Common myeloid progenitor, CD34-positive (primary cell): ENCODE results near the gene FOXP1.

Experiments used
- CTCF ChIA-PET: fragments of 350-600 bp; sonication (Branson Sonifier 250); formaldehyde crosslinking; loops from one replicate; lab custom pipeline; 2021; ENCODE audit warnings: antibody characterized with exemption; lab: Charles Lee
- POLR2A ChIA-PET: fragments of 350-600 bp; sonication (Branson Sonifier 250); formaldehyde crosslinking; loops from one replicate; lab custom pipeline; 2021; ENCODE audit warnings: antibody characterized with exemption; lab: Charles Lee
- DNase-seq, 3 donors: peaks; one replicate each; pipeline versions ENCODE4 v3.0.0 to v3.0.0-alpha.2; 2013
- H3K27ac ChIP-seq, 2 experiments: 1 replicate in 1 of 2; 2 replicates in 1 of 2; pipeline ENCODE4 v1.7.0; 2013; ENCODE audit warnings: inconsistent platforms in 2 of 2, low read length in 2 of 2, mild to moderate bottlenecking in 2 of 2, low read depth in 1 of 2, moderate library complexity in 1 of 2; ENCODE audit not compliant: severe bottlenecking in 2 of 2, insufficient read depth in 1 of 2, poor library complexity in 1 of 2
- H3K27me3 ChIP-seq, 5 experiments: replicated peaks in 2 of 5; 1 replicate in 3 of 5; 2 replicates in 2 of 5; pipeline versions ENCODE4 v1.6.1 to v1.7.0; 2013; ENCODE audit warnings: low read length in 4 of 5, mild to moderate bottlenecking in 2 of 5, moderate library complexity in 2 of 5, inconsistent platforms in 1 of 5; ENCODE audit not compliant: insufficient read depth in 5 of 5, control insufficient read depth in 4 of 5
- H3K36me3 ChIP-seq, 4 experiments: 1 replicate in 2 of 4; 2 replicates in 2 of 4; pipeline versions ENCODE4 v1.6.1 to v1.7.0; 2013; ENCODE audit warnings: low read length in 3 of 4, control low read depth in 1 of 4, mild to moderate bottlenecking in 1 of 4; ENCODE audit not compliant: control insufficient read depth in 4 of 4, insufficient read depth in 4 of 4
- H3K4me1 ChIP-seq, 4 experiments: 1 replicate in 3 of 4; 2 replicates in 1 of 4; pipeline versions ENCODE4 v1.6.1 to v1.7.1; 2013; ENCODE audit warnings: low read length in 3 of 4, mild to moderate bottlenecking in 3 of 4, control low read depth in 1 of 4, inconsistent platforms in 1 of 4, moderate library complexity in 1 of 4; ENCODE audit not compliant: control insufficient read depth in 4 of 4, insufficient read depth in 4 of 4; ENCODE audit errors: control extremely low read depth in 1 of 4
- H3K4me3 ChIP-seq, 7 experiments: 1 replicate in 4 of 7; 2 replicates in 3 of 7; pipeline versions ENCODE4 v1.5.1 to v1.7.0; 2013; ENCODE audit warnings: mild to moderate bottlenecking in 7 of 7, low read length in 6 of 7, moderate library complexity in 6 of 7, inconsistent platforms in 2 of 7, low read depth in 2 of 7, control low read depth in 1 of 7; ENCODE audit not compliant: insufficient read depth in 4 of 7, control insufficient read depth in 1 of 7; ENCODE audit errors: extremely low read depth in 1 of 7
- H3K9me3 ChIP-seq, 5 experiments: 1 replicate in 4 of 5; 2 replicates in 1 of 5; pipeline versions ENCODE4 v1.6.1 to v1.7.1; 2013; ENCODE audit warnings: low read length in 4 of 5, mild to moderate bottlenecking in 2 of 5, inconsistent platforms in 1 of 5, low read depth in 1 of 5, moderate library complexity in 1 of 5; ENCODE audit not compliant: control insufficient read depth in 4 of 5, insufficient read depth in 2 of 5; ENCODE audit errors: control extremely low read depth in 1 of 5
- WGBS: methylation state at CpG from one replicate; pipeline ENCODE4 v1.1.5; 2013; ENCODE audit not compliant: insufficient coverage; 5-methylcytosine and 5-hydroxymethylcytosine counted together

FOXP1 gene

DNA sequence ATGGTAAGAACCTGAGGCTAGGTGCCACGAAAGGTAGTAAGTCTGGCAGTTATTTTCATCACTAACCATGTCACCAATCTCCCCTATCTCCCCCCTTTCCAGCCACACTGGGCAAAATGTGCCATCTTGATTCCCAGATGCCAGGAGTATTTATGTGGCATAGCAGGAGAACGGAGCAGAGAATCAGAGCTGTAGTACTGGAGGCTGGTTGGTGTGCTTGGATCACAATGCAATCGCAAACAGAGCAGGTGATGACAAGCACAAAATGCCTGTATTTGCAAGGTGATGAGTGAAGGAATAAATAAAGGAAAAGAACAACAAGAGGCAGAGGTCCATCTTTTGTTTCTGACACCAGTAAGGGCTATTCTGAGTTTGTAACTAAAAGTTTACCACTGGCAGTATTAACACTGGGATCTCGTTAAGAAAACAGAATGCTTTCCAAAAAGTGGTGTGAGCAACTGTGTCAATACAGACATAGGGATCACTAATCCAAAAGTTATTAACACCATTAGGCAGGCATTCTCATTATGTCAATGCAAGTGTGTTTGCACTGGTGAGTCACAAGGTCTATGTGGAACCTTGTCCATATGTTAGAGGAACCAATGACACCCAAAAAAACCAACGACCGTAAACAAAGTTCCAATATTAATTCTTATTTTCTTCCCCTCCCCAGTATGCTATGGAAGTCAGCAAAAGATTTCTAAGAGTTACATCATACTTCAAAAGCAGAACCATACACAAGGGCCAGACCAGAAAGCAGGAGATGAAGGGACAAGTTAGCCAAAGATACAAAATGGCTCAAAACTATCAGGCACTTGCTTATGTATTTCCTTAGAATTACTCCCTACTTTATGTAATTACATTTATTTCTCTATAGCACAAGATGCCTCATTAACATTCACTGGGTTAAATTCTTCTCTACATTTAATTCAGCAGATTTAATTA, 556.6 kb downstream of the FOXP1 start:
- no peaks in the 10 kb centered on the region for H3K27me3 ChIP-seq
- CTCF ChIA-PET = interaction anchor here (0.9 kb wide), 1 partner anchor 11 kb away, joined by 3 read pairs; no protein-coding TSS in a partner anchor
- H3K36me3 ChIP-seq = peaks cover 17 to 58% (median 28%) of the 10 kb centered on the region in 4 experiments

DNA sequence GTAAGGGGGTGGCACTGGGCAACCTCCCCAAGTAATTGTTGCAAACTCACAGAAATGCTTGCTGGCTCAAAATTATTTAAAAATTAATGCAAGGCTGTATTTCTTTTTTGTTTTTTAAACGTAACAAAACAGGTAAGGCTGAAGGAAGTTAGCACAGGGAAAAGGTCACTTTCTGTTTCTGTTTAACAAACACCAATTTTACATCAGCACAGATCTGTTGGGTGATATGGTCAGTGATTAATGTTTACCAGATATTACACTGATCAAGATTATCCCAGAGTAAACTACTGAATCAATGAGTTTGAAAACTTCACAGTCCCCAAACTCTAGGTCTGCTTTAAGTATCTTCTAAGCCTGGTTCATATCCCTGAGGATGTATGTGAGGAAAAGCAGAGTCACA, 558.0 kb downstream of the FOXP1 start:
- no CpG with 5 or more reads among the region's 1 CpG for WGBS
- Histone ChIP-seq H3K4me3 (no peak overlapping the region), H3K27ac (no peak overlapping the region), H3K36me3 (peaks cover 14 to 51% (median 27%) of the 10 kb centered on the region in 4 experiments), H3K9me3 (peaks cover 0 to 5% (median 0%) of the 10 kb centered on the region in 5 experiments), H3K4me1 (no peaks in the 10 kb centered on the region), H3K27me3 (no peaks in the 10 kb centered on the region)
- DNase-seq = no peak
- CTCF ChIA-PET = interaction anchor here (0.9 kb wide), 1 partner anchor 12 kb away, joined by 3 read pairs; no protein-coding TSS in a partner anchor
- POLR2A ChIA-PET = no interaction called here

More for the DNA sequence above, 556.6 kb downstream of the FOXP1 start:
- 87% methylated on average over 3 of the region's 6 CpGs for WGBS
- Histone ChIP-seq H3K4me1 (no peaks in the 10 kb centered on the region), H3K27ac (peak overlapping the region in 1 of 2 experiments; percentile 30), H3K4me3 (no peak overlapping the region), H3K9me3 (peaks cover 0 to 5% (median 0%) of the 10 kb centered on the region in 5 experiments)
- peak in 2 of 3 donors; percentile 25 to 32 for DNase-seq
- POLR2A ChIA-PET = no interaction called here

- Histone ChIP-seq H3K36me3 (peaks cover 14 to 47% (median 24%) of the 10 kb centered on the region in 4 experiments), H3K27me3 (no peaks in the 10 kb centered on the region), H3K4me1 (no peaks in the 10 kb centered on the region), H3K9me3 (peaks cover 0 to 5% (median 0%) of the 10 kb centered on the region in 5 experiments), H3K4me3 (no peak overlapping the region), H3K27ac (no peak overlapping the region)
- ChIA-PET POLR2A (no interaction called here), CTCF (interaction anchor here (3.4 kb wide), 1 partner anchor 10 kb away, joined by 12 read pairs; no protein-coding TSS in a partner anchor)
- WGBS = 100% methylated on average over 6 of the region's 8 CpGs
- DNase-seq = no peak
These were observed 558.5 kb downstream of the FOXP1 start for GRCh38 chr3:71025010-71025409.

- Histone ChIP-seq H3K9me3 (no peaks in the 10 kb centered on the region), H3K36me3 (peaks cover 4 to 47% (median 16%) of the 10 kb centered on the region in 4 experiments), H3K4me3 (no peak overlapping the region), H3K4me1 (no peaks in the 10 kb centered on the region), H3K27ac (no peak overlapping the region), H3K27me3 (no peaks in the 10 kb centered on the region)
- ChIA-PET CTCF (interaction anchor here (0.7 to 3.4 kb wide), 9 partner anchors 10 to 41 kb away, joined by 3 to 12 read pairs (median 4); no protein-coding TSS in a partner anchor), POLR2A (no interaction called here)
- no peak for DNase-seq
- 91% methylated on average over 4 of the region's 5 CpGs for WGBS
These were observed 560.8 kb downstream of the FOXP1 start for GRCh38 chr3:71022551-71023335.

DNA sequence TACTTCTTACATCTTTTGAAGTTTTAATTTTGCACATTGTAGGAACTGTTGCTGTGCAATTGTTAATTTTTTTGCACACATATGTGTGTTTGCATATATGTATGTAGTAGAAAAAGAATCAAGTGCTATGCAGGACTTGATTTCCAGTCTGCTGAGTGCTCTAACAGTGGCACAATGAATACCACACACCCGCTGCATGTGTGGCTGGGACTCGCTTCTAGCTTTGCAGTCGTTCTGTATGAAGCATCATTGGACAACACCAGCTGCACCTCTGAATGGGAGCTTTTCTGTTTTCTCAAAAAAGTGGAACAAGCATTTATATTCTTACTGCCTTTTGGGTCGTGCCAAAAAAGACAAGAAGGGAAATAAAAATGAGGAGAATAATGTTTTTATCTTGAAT, 564.7 kb downstream of the FOXP1 start:
- H3K4me1 ChIP-seq = no peaks in the 10 kb centered on the region
- no peaks in the 10 kb centered on the region for H3K27me3 ChIP-seq
- ChIA-PET POLR2A (no interaction called here), CTCF (interaction anchor here (1.1 to 2.1 kb wide), 4 partner anchors 11 to 42 kb away, joined by 3 to 7 read pairs (median 4); no protein-coding TSS in a partner anchor)
- H3K4me3 ChIP-seq = no peak overlapping the region
- WGBS = 91% methylated on average over 4 of the region's 4 CpGs
- peaks cover 12 to 39% (median 21%) of the 10 kb centered on the region in 4 experiments for H3K36me3 ChIP-seq
- no peak overlapping the region for H3K27ac ChIP-seq
- peaks cover 0 to 4% (median 0%) of the 10 kb centered on the region in 5 experiments for H3K9me3 ChIP-seq
- no peak for DNase-seq

- H3K9me3 ChIP-seq = peaks cover 0 to 4% (median 0%) of the 10 kb centered on the region in 5 experiments
- H3K4me1 ChIP-seq = peaks cover 1 to 19% (median 11%) of the 10 kb centered on the region in 4 experiments
- DNase-seq = no peak
- H3K36me3 ChIP-seq = peaks cover 12 to 25% (median 13%) of the 10 kb centered on the region in 4 experiments
- no peak overlapping the region for H3K27ac ChIP-seq
- 73% methylated on average over 2 of the region's 10 CpGs for WGBS
- ChIA-PET POLR2A (no interaction called here), CTCF (no interaction called here)
- H3K27me3 ChIP-seq = no peaks in the 10 kb centered on the region
- no peak overlapping the region for H3K4me3 ChIP-seq
These were observed 567.2 kb downstream of the FOXP1 start for GRCh38 chr3:71016178-71016845.
